HG02642 (cell line): ENCODE measurements around the gene SLC35F1.
A peak's percentile ranks its signal among the peaks of the same experiment; 100 is the strongest.

Source experiments
- ATAC-seq: cut with Tn5 transposase; IDR thresholded peaks from one replicate; pipeline ENCODE4 v1.9.1; 2021; ENCODE audit warnings: mild to moderate bottlenecking; ENCODE audit not compliant: unreplicated experiment, poor library complexity

The SLC35F1 gene

GRCh38 chr6:118240878-118241528 is 333.9 kb downstream of the SLC35F1 start:
- ATAC-seq: peak; percentile 72

DNA sequence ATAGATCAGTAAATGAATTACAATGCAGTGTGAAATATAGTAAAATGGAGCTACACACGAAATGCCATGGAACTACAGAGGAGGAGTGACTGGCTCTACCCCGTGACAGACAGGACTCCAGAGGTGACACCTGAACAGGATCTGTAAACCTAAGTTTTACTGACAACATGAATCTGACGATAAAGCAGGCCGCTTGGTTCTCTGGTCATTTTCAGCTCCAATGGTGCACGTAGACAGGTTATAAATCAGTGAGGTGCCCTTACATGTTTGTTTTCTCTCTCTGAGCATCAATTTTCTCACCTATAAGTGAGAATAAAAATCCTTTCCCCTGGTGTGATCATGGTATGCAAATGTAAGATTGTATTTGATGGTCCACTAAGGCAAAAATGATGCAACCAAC is 339.3 kb downstream of the SLC35F1 start:
- ATAC-seq: no peak

DNA sequence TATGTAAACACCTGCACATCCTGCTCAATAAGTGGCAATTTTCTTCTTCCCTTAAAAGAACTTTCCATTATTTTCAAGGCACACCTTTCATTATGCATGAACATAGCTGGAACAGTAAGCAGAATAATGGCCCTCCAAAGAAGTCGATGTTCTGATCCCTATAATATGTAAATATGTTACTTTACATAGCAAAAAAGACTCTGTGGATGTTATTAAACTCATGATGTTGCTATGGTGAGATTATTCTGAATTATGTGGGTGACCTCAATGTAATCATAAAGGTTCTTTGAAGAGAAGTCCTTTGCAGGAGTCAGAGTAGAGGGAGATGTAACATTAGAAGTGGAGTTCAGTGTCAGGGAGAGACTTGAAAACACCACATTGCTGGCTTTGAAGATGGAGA is 341.1 kb downstream of the SLC35F1 start:
- ATAC-seq: no peak

GRCh38 chr6:118249680-118250079 is 342.6 kb downstream of the SLC35F1 start:
- no peak for ATAC-seq

DNA sequence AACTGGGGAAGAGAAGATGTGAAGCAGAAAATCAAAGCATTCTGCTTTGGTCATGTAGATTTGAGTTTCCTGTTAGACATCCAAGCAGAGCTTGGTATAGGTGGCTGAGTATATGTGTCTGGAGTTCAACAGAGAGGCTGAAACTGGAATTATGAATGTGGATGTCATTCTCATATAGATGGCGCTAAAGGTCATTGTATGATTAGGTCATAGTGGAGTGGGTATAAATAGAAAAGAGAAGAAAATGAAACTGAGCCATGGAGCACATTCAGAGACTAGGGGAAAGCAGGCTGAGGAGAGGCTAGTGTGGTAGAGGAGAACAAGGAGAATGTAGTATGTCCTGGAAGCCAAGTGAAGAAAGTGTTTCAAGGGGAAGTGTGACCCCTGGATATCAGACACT is 345.4 kb downstream of the SLC35F1 start:
- peak; percentile 66 for ATAC-seq

GRCh38 chr6:118253741-118254140 is 346.7 kb downstream of the SLC35F1 start:
- no peak for ATAC-seq

- ATAC-seq: no peak
Observed at GRCh38 chr6:118260833-118261232, 353.8 kb downstream of the SLC35F1 start.

DNA sequence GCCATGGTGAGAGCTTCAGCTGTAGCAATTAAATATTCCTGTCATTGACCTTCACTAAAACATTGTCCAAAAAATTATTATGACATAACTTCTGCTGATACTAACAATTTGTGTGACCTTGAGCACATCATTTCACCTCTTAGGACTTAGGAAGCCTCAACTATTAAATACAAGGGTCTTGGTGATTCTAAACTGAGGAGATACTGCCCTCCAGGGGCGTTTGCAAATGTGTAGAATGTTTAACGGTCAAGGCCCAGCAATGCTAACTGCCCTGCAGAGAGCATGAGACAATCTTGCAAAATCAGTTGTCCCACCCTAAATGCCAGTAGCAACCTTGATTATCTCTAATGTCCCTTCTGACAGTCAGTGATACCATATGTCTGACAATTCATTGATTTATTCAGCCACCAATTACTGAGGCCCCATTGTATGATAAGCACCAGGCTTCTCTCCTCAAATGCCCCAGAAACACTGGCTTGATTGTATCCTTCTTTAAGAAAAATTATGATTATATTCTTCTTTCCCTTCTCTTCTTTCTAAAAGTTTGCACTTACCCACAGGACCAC is 356.9 kb downstream of the SLC35F1 start:
- ATAC-seq: no peak

DNA sequence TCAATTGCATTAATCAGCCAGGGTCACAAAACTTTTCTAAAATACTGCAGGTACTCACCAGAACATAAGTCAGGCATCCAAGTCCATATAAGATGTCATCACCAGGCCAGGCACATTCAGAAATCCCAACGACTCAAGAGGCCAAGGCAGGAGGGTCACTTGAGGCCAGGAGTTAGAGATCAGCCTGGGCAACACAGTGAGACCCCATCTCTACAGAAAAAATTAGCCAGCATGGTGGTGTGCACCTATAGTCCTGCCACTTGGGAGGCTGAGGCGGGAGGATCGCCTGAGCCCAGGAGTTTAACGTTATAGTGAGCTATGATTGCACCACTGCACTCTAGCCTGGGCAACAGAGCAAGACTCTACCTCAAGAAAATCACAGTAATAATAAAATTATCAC is 362.6 kb downstream of the SLC35F1 start:
- ATAC-seq: no peak

DNA sequence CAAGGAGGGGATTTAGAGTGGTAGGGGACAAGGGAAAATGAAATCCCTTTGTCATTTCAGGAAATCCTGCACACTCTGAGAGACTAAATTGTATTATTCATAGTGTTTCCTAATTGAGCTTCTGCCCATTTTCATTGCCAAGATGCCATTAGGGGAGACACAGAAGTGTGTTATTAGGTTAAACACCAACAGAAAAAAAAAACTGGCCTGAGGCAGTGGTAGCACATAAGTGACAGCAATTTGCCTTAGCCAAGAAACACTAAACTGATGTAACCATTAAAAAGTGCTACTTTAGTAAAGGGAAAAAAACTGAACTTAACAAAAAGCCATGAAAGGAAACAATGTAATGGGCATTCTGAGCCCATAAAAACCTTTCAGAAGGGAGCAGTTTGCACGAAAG is 370.6 kb downstream of the SLC35F1 start:
- no peak for ATAC-seq

DNA sequence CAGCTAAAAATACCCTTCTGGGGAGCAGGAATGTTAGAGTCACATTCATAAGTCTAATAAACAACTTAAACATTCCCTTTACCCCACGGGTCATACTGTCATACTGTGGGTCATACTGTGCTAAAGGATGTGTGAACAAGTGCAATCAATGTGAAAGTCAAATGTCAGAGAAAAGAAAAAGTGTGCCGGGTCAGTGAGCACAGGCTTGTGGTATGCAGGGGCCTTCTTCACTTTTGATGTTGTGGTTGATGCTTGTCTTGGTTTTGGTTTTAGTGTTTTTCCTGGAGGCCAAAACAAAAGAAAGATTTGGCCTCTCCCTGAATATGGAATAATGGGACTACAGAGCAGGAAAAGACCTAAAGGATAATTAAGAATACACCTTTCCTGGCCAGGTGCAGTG is 373.1 kb downstream of the SLC35F1 start:
- ATAC-seq: peak; percentile 98

- ATAC-seq: no peak
Observed at GRCh38 chr6:118281291-118281690, 374.2 kb downstream of the SLC35F1 start.

GRCh38 chr6:118283766-118284165 is 376.7 kb downstream of the SLC35F1 start:
- ATAC-seq: no peak

- ATAC-seq: no peak
Observed at GRCh38 chr6:118284736-118285360, 377.8 kb downstream of the SLC35F1 start.

DNA sequence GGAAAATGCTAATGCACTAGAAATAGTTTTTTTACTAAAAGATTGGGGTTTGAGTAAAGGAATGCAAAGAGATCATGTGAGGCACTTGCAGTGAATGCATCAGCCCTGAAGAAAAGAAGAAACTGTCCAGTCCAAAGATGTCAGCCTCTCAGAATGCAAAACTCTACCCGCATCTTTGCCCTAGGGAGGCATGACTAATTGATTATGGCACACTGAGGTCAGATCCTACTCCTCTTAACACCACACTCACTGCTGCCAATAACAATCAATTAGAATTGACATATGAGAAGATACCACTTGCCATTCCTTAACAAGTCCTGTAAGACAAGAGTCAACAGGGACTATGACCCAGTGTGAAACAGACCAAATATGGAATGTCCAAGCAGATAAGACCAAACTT is 378.7 kb downstream of the SLC35F1 start:
- no peak for ATAC-seq

- no peak for ATAC-seq
Observed at GRCh38 chr6:118288355-118289124, 381.5 kb downstream of the SLC35F1 start.

DNA sequence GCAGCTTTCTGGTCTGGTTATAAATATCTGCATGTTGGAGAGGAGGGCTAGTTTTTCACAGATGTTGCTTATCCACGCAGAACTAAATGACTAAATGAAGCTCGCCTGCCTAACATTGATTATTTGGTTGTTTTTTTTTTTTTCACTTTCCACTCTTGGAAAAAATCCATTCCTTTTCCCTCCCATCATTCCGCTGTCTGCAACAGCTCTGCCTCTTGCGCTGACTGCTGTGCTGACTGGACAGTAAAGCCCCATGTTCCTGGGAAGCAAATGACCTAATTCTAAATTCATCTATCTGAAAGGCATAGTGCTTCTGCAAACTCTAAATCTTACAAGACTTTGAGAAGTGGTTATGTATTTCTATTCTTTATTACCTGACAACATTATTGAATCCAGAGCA is 385.5 kb downstream of the SLC35F1 start:
- ATAC-seq: no peak

- no peak for ATAC-seq
Observed at GRCh38 chr6:118294906-118295305, 387.8 kb downstream of the SLC35F1 start.

DNA sequence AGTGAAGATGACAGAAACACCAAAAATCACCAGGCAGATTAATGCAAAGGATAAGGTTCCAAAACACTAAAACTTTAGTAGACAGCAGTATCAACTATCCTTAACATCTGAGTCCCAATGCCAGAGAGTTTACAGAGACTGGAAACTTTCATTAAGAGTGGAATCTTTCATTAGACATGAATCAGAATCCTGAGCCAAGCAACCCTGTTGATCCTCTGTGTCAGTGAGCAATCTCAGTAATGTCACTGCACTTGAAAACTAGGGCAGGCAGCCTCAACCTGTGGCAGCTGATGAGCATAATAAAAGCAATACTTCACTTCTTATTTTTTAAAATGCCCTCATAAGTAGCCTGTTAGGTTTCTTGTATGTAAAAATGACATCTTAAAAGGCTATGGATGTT is 388.3 kb downstream of the SLC35F1 start:
- no peak for ATAC-seq

GRCh38 chr6:118296129-118296901 is 389.3 kb downstream of the SLC35F1 start:
- no peak for ATAC-seq
